Tibial nerve (tissue), 4 donors: ENCODE measurements around the gene FRS2.

Source experiments
- EP300 ChIP-seq, 2 donors: sonication (generic); formaldehyde crosslinking; IDR thresholded peaks; one replicate each; pipeline ENCODE4 v1.6.1; 2017; ENCODE audit warnings: antibody characterized with exemption in 2 of 2, mild to moderate bottlenecking in 1 of 2
- POLR2A ChIP-seq, 2 donors: fragments of 450-650 bp; IDR thresholded peaks; one replicate each; pipeline ENCODE4 v1.6.1; 2017; ENCODE audit warnings: antibody characterized with exemption in 2 of 2, mild to moderate bottlenecking in 2 of 2, moderate library complexity in 2 of 2
- TF ChIP-seq, protein P1 (sequence below), 5 experiments: fragments of 200-600 bp in 3 of 5; fragments of 450-650 bp in 2 of 5; sonication (generic) in 3 of 5; IDR thresholded peaks; one replicate each; pipeline ENCODE4 v1.5.1; 2016 to 2019; ENCODE audit warnings: antibody characterized with exemption in 5 of 5, mild to moderate bottlenecking in 3 of 5, moderate library complexity in 2 of 5

DNA sequence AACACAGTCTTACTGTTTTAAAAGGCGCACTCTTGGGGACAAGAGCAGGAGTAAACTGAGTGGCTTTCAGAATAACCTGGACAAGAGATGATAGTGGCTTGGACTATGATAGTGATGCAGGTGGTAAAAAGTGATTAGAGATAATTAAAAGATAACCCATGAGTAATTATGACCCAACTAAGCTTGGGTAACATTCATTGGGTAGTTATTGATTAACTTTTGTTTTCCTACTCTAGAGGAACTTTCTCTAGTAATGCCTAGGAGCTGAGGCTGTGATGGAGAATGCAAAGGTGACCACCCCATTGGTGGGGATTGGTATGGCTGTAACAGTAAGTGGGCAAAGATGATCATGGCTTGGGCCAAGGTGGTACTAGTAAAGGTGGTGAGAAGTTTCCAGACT lies 22.3 kb upstream of the FRS2 start:
- TF ChIP-seq, protein P1, sequence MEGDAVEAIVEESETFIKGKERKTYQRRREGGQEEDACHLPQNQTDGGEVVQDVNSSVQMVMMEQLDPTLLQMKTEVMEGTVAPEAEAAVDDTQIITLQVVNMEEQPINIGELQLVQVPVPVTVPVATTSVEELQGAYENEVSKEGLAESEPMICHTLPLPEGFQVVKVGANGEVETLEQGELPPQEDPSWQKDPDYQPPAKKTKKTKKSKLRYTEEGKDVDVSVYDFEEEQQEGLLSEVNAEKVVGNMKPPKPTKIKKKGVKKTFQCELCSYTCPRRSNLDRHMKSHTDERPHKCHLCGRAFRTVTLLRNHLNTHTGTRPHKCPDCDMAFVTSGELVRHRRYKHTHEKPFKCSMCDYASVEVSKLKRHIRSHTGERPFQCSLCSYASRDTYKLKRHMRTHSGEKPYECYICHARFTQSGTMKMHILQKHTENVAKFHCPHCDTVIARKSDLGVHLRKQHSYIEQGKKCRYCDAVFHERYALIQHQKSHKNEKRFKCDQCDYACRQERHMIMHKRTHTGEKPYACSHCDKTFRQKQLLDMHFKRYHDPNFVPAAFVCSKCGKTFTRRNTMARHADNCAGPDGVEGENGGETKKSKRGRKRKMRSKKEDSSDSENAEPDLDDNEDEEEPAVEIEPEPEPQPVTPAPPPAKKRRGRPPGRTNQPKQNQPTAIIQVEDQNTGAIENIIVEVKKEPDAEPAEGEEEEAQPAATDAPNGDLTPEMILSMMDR (IDR thresholded peaks at IDR 0.05), result no peak
- TF ChIP-seq POLR2A (IDR thresholded peaks at IDR 0.05) (no peak), EP300 (IDR thresholded peaks at IDR 0.05) (no peak)
